Endometrial microvascular endothelial cells (primary cell): Measurements from ENCODE around the gene KBTBD6. TPM values are rescaled to one million over a fixed set of nuclear protein-coding genes. Genes with fewer than 3 reads are reported as not detected.
"Not testable (repeated sequence)": the region's sequence is repeated elsewhere in the genome, so short reads cannot be mapped to it uniquely, and the experiment has no call there.

ENCODE experiments used
- in situ Hi-C: cut with HindIII; loops from 2 replicates; pipeline ENCODE4 v1.10.0; 2017; ENCODE audit warnings: low sequenced_read_pairs, low pct_unique_long_range_greater_than_20kb; ENCODE audit errors: inconsistent ontology term
- total RNA-seq: library from RNA; depleted of rRNA; stranded (reverse); fragments of >200 nt; gene quantifications from one replicate; pipeline ENCODE4 v1.2.3, GENCODE V29; 2015; ENCODE audit errors: inconsistent ontology term

Gene KBTBD6
- total RNA-seq: 8.8 TPM

- in situ Hi-C loops: no loop called here
Measured at GRCh38 chr13:41132512-41133152, at the start of gene KBTBD6. TSS of gene KBTBD6 (minus strand) at chr13:41132802. CDS start at chr13:41132511, 291 bp downstream.

GRCh38 chr13:41182231-41182630 is 49.6 kb upstream of the KBTBD6 start:
- in situ Hi-C loops: no loop called here

GRCh38 chr13:41179593-41180250 is 47.1 kb upstream of the KBTBD6 start:
- in situ Hi-C loops: no loop called here

GRCh38 chr13:41178040-41178439 is 45.4 kb upstream of the KBTBD6 start:
- in situ Hi-C loops: no loop called here

- in situ Hi-C loops: no loop called here
Measured at GRCh38 chr13:41177616-41178015, 45.0 kb upstream of the KBTBD6 start.

- in situ Hi-C loops: not testable (repeated sequence)
Measured at GRCh38 chr13:41175576-41175975, 43.0 kb upstream of the KBTBD6 start.

GRCh38 chr13:41162151-41162550 is 29.5 kb upstream of the KBTBD6 start:
- in situ Hi-C loops: no loop called here

- in situ Hi-C loops: no loop called here
Measured at GRCh38 chr13:41159174-41159573, 26.6 kb upstream of the KBTBD6 start.

- in situ Hi-C loops: no loop called here
Measured at GRCh38 chr13:41157048-41157717, 24.6 kb upstream of the KBTBD6 start.

- in situ Hi-C loops: no loop called here
Measured at GRCh38 chr13:41156620-41157019, 24.0 kb upstream of the KBTBD6 start.

- in situ Hi-C loops: no loop called here
Measured at GRCh38 chr13:41154042-41154441, 21.4 kb upstream of the KBTBD6 start.

- in situ Hi-C loops: no loop called here
Measured at GRCh38 chr13:41152005-41152404, 19.4 kb upstream of the KBTBD6 start.

GRCh38 chr13:41150058-41150457 is 17.5 kb upstream of the KBTBD6 start:
- in situ Hi-C loops: no loop called here

GRCh38 chr13:41148419-41149283 is 16.0 kb upstream of the KBTBD6 start:
- in situ Hi-C loops: no loop called here

GRCh38 chr13:41145136-41145908 is 12.7 kb upstream of the KBTBD6 start:
- in situ Hi-C loops: no loop called here

- in situ Hi-C loops: no loop called here
Measured at GRCh38 chr13:41144576-41144975, 12.0 kb upstream of the KBTBD6 start.

- in situ Hi-C loops: no loop called here
Measured at GRCh38 chr13:41139296-41139966, 6.8 kb upstream of the KBTBD6 start.

- in situ Hi-C loops: no loop called here
Measured at GRCh38 chr13:41137951-41138350, 5.3 kb upstream of the KBTBD6 start.
